GM12878 (cell line): ENCODE data around the gene SERTAD2.

ENCODE experiments used
- EED ChIP-seq: sonication (generic); IDR thresholded peaks from 2 replicates; pipeline ENCODE4 v1.6.1; 2016; ENCODE audit warnings: antibody characterized with exemption, low read depth
- EP300 ChIP-seq, 2 experiments: fragments of 150-350 bp in 1 of 2; IDR thresholded peaks; 2 replicates each; pipeline ENCODE4 v1.6.1; 2011 to 2012; ENCODE audit warnings: low read depth in 2 of 2, low read length in 2 of 2, borderline replicate concordance in 1 of 2, improper control_type of control experiment in 1 of 2, inconsistent platforms in 1 of 2; ENCODE audit not compliant: control insufficient read depth in 1 of 2
- HDAC6 ChIP-seq: fragments of 200-600 bp; sonication (generic); IDR thresholded peaks from one replicate; pipeline ENCODE4 v1.8.0; 2017; ENCODE audit warnings: antibody characterized with exemption; ENCODE audit not compliant: unreplicated experiment
- NBN ChIP-seq: fragments of 450-650 bp; IDR thresholded peaks from 2 replicates; pipeline ENCODE4 v1.6.1; 2016
- POLR2A ChIP-seq: IDR thresholded peaks from 2 replicates; pipeline ENCODE4 v1.6.1; 2011; ENCODE audit warnings: low read depth, mild to moderate bottlenecking, low read length
- POLR2AphosphoS5 ChIP-seq: IDR thresholded peaks from 2 replicates; pipeline ENCODE4 v1.6.1; 2011; ENCODE audit warnings: mild to moderate bottlenecking, low read length, inconsistent platforms
- RAD51 ChIP-seq: fragments of 450-650 bp; IDR thresholded peaks from 2 replicates; pipeline ENCODE4 v1.6.1; 2016; ENCODE audit warnings: moderate library complexity, mild to moderate bottlenecking, inconsistent platforms
- RCOR1 ChIP-seq: conservative IDR thresholded peaks from 2 replicates; pipeline ENCODE4 v1.6.1; 2012; ENCODE audit warnings: low read depth, low read length, improper control_type of control experiment
- RUNX3 ChIP-seq: IDR thresholded peaks from 2 replicates; pipeline ENCODE4 v1.6.1; 2012; ENCODE audit warnings: low read length, inconsistent platforms
- SIN3A ChIP-seq: IDR thresholded peaks from 2 replicates; pipeline ENCODE4 v1.6.1; 2012; ENCODE audit warnings: low read depth, low read length, improper control_type of control experiment
- ZNF24 ChIP-seq: fragments of 450-650 bp; IDR thresholded peaks from 2 replicates; pipeline ENCODE4 v1.6.1; 2017; ENCODE audit warnings: antibody characterized with exemption, mild to moderate bottlenecking
- TF ChIP-seq, protein P1 (sequence below): IDR thresholded peaks from 2 replicates; pipeline ENCODE4 v1.6.1; 2012; ENCODE audit warnings: low read depth, low read length, improper control_type of control experiment
- TF ChIP-seq, protein P2 (sequence below): IDR thresholded peaks from 2 replicates; pipeline ENCODE4 v1.6.1; 2012; ENCODE audit warnings: low read depth, low read length, improper control_type of control experiment

DNA sequence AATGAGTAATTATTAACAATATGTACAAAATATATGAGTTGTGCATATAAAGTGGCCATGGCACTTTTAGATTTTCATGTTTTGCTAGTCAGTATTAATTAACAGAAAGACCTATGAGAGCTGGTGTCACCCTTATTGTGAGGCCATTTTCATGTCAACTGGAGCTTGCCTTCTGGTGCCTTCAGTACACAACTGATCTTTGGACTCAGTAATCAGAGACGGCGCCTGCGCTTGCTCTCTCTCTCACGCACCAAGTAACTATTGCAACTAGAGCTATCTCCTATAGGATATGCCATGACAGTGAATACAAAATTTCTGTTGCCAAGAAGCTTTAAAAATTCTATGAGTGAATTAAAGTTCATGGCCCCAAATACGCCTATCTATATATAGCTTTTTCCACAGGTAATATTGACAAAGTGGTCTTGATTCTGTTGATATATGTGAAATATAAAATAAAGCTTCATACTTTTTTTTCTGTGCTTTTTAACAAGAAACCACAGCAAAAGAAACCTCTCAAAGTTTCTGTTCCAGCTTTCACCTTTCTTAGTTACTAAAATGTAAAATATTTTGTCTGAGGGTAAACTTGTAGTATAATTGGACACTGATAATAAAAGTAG, 2.9 kb downstream of the SERTAD2 start:
- TF ChIP-seq EP300 (IDR thresholded peaks at IDR 0.05; ENCODE audit: borderline replicate concordance in 1 of 2, control insufficient read depth in 1 of 2, low read depth in 2 of 2, low read length in 2 of 2) = no peak
- TF ChIP-seq, protein P1, sequence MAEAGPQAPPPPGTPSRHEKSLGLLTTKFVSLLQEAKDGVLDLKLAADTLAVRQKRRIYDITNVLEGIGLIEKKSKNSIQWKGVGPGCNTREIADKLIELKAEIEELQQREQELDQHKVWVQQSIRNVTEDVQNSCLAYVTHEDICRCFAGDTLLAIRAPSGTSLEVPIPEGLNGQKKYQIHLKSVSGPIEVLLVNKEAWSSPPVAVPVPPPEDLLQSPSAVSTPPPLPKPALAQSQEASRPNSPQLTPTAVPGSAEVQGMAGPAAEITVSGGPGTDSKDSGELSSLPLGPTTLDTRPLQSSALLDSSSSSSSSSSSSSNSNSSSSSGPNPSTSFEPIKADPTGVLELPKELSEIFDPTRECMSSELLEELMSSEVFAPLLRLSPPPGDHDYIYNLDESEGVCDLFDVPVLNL = no peak
- TF ChIP-seq POLR2A = no peak
- 0 out of 2 replicates have a peak, but pooled peaks have one; percentile 38 for TF ChIP-seq SIN3A
- TF ChIP-seq, protein P2, sequence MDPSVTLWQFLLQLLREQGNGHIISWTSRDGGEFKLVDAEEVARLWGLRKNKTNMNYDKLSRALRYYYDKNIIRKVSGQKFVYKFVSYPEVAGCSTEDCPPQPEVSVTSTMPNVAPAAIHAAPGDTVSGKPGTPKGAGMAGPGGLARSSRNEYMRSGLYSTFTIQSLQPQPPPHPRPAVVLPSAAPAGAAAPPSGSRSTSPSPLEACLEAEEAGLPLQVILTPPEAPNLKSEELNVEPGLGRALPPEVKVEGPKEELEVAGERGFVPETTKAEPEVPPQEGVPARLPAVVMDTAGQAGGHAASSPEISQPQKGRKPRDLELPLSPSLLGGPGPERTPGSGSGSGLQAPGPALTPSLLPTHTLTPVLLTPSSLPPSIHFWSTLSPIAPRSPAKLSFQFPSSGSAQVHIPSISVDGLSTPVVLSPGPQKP = no peak
- TF ChIP-seq ZNF24 = no peak
- no peak for TF ChIP-seq HDAC6
- no peak for TF ChIP-seq RCOR1
- no peak for TF ChIP-seq RUNX3
- no peak for TF ChIP-seq NBN
- TF ChIP-seq POLR2AphosphoS5 = no peak
- TF ChIP-seq RAD51 = no peak
- no peak for TF ChIP-seq EED
